ENCODE results near the gene OBSCN. TPM values are rescaled to one million over a fixed set of nuclear protein-coding genes. Genes with fewer than 3 reads are reported as not detected.
A peak's percentile ranks its signal among the peaks of the same experiment; 100 is the strongest.

OBSCN gene
- total RNA-seq, 1 donor from 2014 or later, result 7.6 TPM

DNA sequence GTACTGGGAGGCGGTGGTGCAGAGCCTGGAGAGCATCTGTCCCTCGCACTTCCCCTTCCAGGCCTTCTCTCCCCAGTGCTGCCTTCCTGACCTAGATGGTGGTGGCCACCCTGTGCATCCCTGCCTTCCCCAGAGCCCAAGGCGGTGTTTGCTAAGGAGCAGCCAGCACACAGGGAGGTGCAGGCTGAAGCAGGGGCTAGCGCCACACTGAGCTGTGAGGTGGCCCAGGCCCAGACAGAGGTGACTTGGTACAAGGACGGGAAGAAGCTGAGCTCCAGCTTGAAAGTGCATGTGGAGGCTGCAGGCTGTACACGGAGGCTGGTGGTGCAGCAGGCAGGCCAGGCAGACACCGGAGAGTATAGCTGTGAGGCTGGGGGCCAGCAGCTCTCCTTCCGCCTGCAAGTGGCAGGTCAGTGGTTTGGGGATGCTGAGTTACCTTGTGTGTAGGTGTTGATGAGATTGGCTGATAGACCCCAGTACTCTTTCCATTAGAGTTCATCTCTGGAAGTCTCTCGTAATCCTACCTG is 51.6 kb downstream of the OBSCN start:
- TF ChIP-seq, protein P1, sequence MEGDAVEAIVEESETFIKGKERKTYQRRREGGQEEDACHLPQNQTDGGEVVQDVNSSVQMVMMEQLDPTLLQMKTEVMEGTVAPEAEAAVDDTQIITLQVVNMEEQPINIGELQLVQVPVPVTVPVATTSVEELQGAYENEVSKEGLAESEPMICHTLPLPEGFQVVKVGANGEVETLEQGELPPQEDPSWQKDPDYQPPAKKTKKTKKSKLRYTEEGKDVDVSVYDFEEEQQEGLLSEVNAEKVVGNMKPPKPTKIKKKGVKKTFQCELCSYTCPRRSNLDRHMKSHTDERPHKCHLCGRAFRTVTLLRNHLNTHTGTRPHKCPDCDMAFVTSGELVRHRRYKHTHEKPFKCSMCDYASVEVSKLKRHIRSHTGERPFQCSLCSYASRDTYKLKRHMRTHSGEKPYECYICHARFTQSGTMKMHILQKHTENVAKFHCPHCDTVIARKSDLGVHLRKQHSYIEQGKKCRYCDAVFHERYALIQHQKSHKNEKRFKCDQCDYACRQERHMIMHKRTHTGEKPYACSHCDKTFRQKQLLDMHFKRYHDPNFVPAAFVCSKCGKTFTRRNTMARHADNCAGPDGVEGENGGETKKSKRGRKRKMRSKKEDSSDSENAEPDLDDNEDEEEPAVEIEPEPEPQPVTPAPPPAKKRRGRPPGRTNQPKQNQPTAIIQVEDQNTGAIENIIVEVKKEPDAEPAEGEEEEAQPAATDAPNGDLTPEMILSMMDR (IDR thresholded peaks at IDR 0.05; ENCODE audit: insufficient read depth, low read length, severe bottlenecking), result no peak
- no peaks in the 10 kb centered on the region for H3K36me3 ChIP-seq (ENCODE audit: control insufficient read depth, insufficient read depth, low read length)
- H3K27me3 ChIP-seq (ENCODE audit: control insufficient read depth, insufficient read depth, low read length), result no peaks in the 10 kb centered on the region
- H3K4me3 ChIP-seq (ENCODE audit: low read depth, low read length), result no peak overlapping the region
- DNase-seq (ENCODE audit: low read depth) (no peak), FAIRE-seq (no peak)

- Histone ChIP-seq H3K4me3 (ENCODE audit: low read depth, low read length) (no peak overlapping the region), H3K27me3 (ENCODE audit: control insufficient read depth, insufficient read depth, low read length) (no peaks in the 10 kb centered on the region), H3K36me3 (ENCODE audit: control insufficient read depth, insufficient read depth, low read length) (no peaks in the 10 kb centered on the region)
- no peak for DNase-seq (ENCODE audit: low read depth)
- TF ChIP-seq, protein P1 (IDR thresholded peaks at IDR 0.05; ENCODE audit: insufficient read depth, low read length, severe bottlenecking), result peak; percentile 12
- no peak for FAIRE-seq
These were observed 52.1 kb downstream of the OBSCN start for GRCh38 chr1:228259951-228260350.

DNA sequence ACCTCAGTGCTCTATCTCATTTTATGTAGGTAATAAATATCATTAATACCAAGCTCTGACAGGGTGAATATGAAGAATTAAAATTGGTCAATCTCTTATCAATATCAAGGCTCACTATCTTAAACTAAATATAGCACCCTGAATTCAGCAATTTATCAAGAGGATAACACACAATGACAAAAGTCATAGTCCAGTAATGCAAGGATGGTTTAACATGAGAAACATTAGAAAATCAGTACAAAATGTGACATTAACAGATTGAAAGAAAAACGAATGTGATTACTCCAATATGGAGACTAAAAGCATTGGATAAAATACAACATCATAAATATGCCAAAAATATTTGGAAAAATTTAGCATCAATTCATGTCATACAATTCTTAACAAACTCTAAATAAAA is 53.9 kb downstream of the OBSCN start:
- FAIRE-seq, result no peak

DNA sequence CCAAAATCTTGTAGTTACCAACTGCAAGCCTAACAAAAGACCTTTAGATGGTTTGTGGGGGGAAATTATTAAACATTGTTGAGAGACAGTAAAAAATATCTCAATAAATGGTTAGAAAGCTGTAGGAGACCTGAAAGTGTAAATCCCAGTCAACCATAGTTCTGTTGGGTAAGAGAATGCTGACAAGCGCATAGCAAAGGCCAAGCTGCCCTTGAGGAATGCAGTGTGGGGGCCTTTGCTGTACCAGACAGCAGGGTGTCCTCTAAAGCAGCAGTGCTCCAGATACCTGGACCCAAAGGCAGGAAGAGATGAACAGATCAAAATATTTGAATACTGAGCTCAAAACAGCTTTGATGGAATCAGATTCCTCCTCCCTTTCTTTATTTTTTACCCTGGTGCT is 54.6 kb downstream of the OBSCN start:
- Histone ChIP-seq H3K4me3 (ENCODE audit: low read depth, low read length) (no peak overlapping the region), H3K36me3 (ENCODE audit: control insufficient read depth, insufficient read depth, low read length) (no peaks in the 10 kb centered on the region), H3K27me3 (ENCODE audit: control insufficient read depth, insufficient read depth, low read length) (no peaks in the 10 kb centered on the region)
- FAIRE-seq, result no peak
- no peak for DNase-seq (ENCODE audit: low read depth)
- TF ChIP-seq, protein P1 (IDR thresholded peaks at IDR 0.05; ENCODE audit: insufficient read depth, low read length, severe bottlenecking), result no peak

More for the DNA sequence above, 53.9 kb downstream of the OBSCN start:
- Histone ChIP-seq H3K36me3 (ENCODE audit: control insufficient read depth, insufficient read depth, low read length) (no peaks in the 10 kb centered on the region), H3K27me3 (ENCODE audit: control insufficient read depth, insufficient read depth, low read length) (no peaks in the 10 kb centered on the region), H3K4me3 (ENCODE audit: low read depth, low read length) (no peak overlapping the region)
- TF ChIP-seq, protein P1 (IDR thresholded peaks at IDR 0.05; ENCODE audit: insufficient read depth, low read length, severe bottlenecking), result no peak
- DNase-seq (ENCODE audit: low read depth), result no peak

- FAIRE-seq (no peak), DNase-seq (ENCODE audit: low read depth) (no peak)
- H3K36me3 ChIP-seq (ENCODE audit: control insufficient read depth, insufficient read depth, low read length), result no peaks in the 10 kb centered on the region
- no peak overlapping the region for H3K4me3 ChIP-seq (ENCODE audit: low read depth, low read length)
- TF ChIP-seq, protein P1 (IDR thresholded peaks at IDR 0.05; ENCODE audit: insufficient read depth, low read length, severe bottlenecking), result no peak
- H3K27me3 ChIP-seq (ENCODE audit: control insufficient read depth, insufficient read depth, low read length), result no peaks in the 10 kb centered on the region
These were observed 55.8 kb downstream of the OBSCN start for GRCh38 chr1:228263636-228264035.
